ENCODE measurements around the gene PHIP.
A peak's percentile ranks its signal among the peaks of the same experiment; 100 is the strongest.

The PHIP gene

DNA sequence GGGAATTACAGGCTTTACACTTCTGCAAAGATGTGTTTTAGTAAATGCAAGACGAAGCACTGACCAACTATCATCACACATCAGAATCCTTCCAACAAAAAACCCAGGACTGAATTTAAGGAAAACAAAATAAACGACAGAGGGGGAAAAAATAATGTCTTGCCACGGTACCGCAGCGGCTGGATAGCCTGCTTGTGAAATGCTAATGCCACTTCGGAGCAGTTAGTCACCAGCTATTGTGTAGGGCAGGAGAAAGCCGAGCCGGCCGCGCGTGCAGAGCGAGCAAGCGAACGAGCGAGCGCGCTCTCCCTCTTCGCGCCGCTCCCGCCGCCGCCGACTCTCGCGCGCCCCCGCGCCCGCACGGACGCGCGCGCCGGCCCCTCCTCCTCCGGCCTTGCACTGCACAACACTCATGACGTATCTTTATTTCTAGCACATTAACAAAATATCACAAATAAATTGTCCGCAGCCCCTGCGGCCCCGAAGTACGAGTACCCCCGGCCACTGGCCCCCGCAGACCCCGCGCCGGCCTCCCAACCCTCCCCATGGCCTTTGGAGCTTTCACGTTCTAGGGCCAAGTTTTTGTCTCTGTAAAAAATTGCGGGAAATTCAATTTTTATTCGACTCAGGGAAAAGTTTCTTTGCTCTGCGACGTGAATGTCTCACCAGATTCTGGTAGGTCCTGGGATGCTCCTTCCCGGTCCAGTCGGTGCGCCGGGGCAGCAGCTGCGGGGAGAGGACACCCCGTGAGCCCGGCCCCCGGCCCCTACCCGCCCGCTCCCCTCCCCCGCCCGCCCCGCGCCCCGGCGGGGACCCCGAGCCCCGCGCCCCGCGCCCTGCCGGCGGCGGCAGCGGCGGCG is 1.0 kb downstream of the PHIP start:
- TF ChIP-seq, protein P1, sequence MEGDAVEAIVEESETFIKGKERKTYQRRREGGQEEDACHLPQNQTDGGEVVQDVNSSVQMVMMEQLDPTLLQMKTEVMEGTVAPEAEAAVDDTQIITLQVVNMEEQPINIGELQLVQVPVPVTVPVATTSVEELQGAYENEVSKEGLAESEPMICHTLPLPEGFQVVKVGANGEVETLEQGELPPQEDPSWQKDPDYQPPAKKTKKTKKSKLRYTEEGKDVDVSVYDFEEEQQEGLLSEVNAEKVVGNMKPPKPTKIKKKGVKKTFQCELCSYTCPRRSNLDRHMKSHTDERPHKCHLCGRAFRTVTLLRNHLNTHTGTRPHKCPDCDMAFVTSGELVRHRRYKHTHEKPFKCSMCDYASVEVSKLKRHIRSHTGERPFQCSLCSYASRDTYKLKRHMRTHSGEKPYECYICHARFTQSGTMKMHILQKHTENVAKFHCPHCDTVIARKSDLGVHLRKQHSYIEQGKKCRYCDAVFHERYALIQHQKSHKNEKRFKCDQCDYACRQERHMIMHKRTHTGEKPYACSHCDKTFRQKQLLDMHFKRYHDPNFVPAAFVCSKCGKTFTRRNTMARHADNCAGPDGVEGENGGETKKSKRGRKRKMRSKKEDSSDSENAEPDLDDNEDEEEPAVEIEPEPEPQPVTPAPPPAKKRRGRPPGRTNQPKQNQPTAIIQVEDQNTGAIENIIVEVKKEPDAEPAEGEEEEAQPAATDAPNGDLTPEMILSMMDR (IDR thresholded peaks at IDR 0.05; ENCODE audit: low read depth, low read length) = no peak
- peak; percentile 76; the same call in 1 of the 2 replicates for TF ChIP-seq MYC (IDR thresholded peaks at IDR 0.05; ENCODE audit: low read depth, low read length)
- TF ChIP-seq POLR2A (IDR thresholded peaks at IDR 0.05; ENCODE audit: extremely low read depth, insufficient read length) = peak; percentile 53
- TF ChIP-seq, protein P2, sequence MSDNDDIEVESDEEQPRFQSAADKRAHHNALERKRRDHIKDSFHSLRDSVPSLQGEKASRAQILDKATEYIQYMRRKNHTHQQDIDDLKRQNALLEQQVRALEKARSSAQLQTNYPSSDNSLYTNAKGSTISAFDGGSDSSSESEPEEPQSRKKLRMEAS (IDR thresholded peaks at IDR 0.05; ENCODE audit: low read depth, low read length) = peak; percentile 46; the same call in 1 of the 2 replicates
- peak; percentile 96 for DNase-seq (ENCODE audit: low read depth)
- peak overlapping the region; percentile 94 for H3K4me3 ChIP-seq (ENCODE audit: low read depth, low read length)

DNA sequence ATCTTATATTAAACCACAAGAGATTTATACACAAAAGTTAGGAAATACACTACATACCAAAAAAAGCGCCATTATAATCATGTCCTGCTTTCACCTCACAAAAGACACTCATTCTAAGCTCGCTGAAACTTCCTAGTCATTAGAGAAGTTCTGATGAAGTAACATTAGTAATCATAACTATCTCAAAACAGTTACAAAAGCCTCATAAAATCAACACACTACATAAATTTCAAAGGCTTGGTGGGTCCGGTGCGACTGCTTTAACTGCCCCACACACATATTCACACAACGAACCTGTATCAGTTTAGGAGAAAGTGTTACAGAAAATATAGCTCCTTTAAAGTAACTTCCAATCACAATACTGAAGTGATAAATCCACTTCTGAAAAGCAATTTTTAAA is 1.9 kb downstream of the PHIP start:
- TF ChIP-seq, protein P2 (IDR thresholded peaks at IDR 0.05; ENCODE audit: low read depth, low read length) = no peak
- TF ChIP-seq POLR2A (IDR thresholded peaks at IDR 0.05; ENCODE audit: extremely low read depth, insufficient read length) = no peak
- peak; percentile 42 for DNase-seq (ENCODE audit: low read depth)
- peak overlapping the region; percentile 94 for H3K4me3 ChIP-seq (ENCODE audit: low read depth, low read length)

GRCh38 chr6:79073888-79074287 is 4.2 kb downstream of the PHIP start:
- H3K4me3 ChIP-seq (ENCODE audit: low read depth, low read length) = peak overlapping the region; percentile 94
- no peak for TF ChIP-seq POLR2A (IDR thresholded peaks at IDR 0.05; ENCODE audit: extremely low read depth, insufficient read length)
- TF ChIP-seq MYC (IDR thresholded peaks at IDR 0.05; ENCODE audit: low read depth, low read length) = no peak
- TF ChIP-seq, protein P1 (IDR thresholded peaks at IDR 0.05; ENCODE audit: low read depth, low read length) = no peak
- TF ChIP-seq, protein P2 (IDR thresholded peaks at IDR 0.05; ENCODE audit: low read depth, low read length) = no peak
- DNase-seq (ENCODE audit: low read depth) = no peak

- peak overlapping the region; percentile 3 for H3K4me3 ChIP-seq (ENCODE audit: low read depth, low read length)
- TF ChIP-seq POLR2A (IDR thresholded peaks at IDR 0.05; ENCODE audit: extremely low read depth, insufficient read length) (no peak), MYC (IDR thresholded peaks at IDR 0.05; ENCODE audit: low read depth, low read length) (no peak)
- TF ChIP-seq, protein P1 (IDR thresholded peaks at IDR 0.05; ENCODE audit: low read depth, low read length) = no peak
- TF ChIP-seq, protein P2 (IDR thresholded peaks at IDR 0.05; ENCODE audit: low read depth, low read length) = no peak
- no peak for DNase-seq (ENCODE audit: low read depth)
Observed at GRCh38 chr6:79072640-79073181, 5.3 kb downstream of the PHIP start.

- DNase-seq (ENCODE audit: low read depth) = no peak
- TF ChIP-seq, protein P2 (IDR thresholded peaks at IDR 0.05; ENCODE audit: low read depth, low read length) = no peak
- TF ChIP-seq MYC (IDR thresholded peaks at IDR 0.05; ENCODE audit: low read depth, low read length) (no peak), POLR2A (IDR thresholded peaks at IDR 0.05; ENCODE audit: extremely low read depth, insufficient read length) (no peak)
- TF ChIP-seq, protein P1 (IDR thresholded peaks at IDR 0.05; ENCODE audit: low read depth, low read length) = no peak
- no peak overlapping the region for H3K4me3 ChIP-seq (ENCODE audit: low read depth, low read length)
Observed at GRCh38 chr6:79071547-79071946, 6.5 kb downstream of the PHIP start.
